Immature natural killer cell (primary cell): ENCODE measurements around the gene RNF175. TPM values are rescaled to one million over a fixed set of nuclear protein-coding genes. Genes with fewer than 3 reads are reported as not detected.

Experiments
- DNase-seq, 3 donors: peaks; one replicate each; pipeline ENCODE4 v3.0.0; 2022; ENCODE audit warnings: mixed read lengths in 1 of 3
- H3K27ac Mint-ChIP-seq, 6 donors: one replicate each; pipeline ENCODE4 v1.8.0; 2020; ENCODE audit warnings: mixed read lengths in 6 of 6, mild to moderate bottlenecking in 5 of 6, inconsistent platforms in 4 of 6, moderate library complexity in 3 of 6
- H3K27me3 Mint-ChIP-seq, 3 donors: one replicate each; pipeline ENCODE4 v1.8.0; 2020 to 2021; ENCODE audit warnings: low read depth in 3 of 3, mild to moderate bottlenecking in 3 of 3, mixed read lengths in 3 of 3, moderate library complexity in 3 of 3, inconsistent platforms in 1 of 3
- H3K36me3 Mint-ChIP-seq, 3 donors: one replicate each; pipeline ENCODE4 v1.8.0; 2020; ENCODE audit warnings: mixed read lengths in 3 of 3, inconsistent platforms in 2 of 3, mild to moderate bottlenecking in 2 of 3
- H3K4me1 Mint-ChIP-seq, 2 donors: one replicate each; pipeline ENCODE4 v1.8.0; 2020; ENCODE audit warnings: inconsistent platforms in 2 of 2, mild to moderate bottlenecking in 2 of 2, mixed read lengths in 2 of 2, moderate library complexity in 1 of 2
- H3K4me3 Mint-ChIP-seq, 5 donors: one replicate each; pipeline ENCODE4 v1.8.0; 2020; ENCODE audit warnings: mild to moderate bottlenecking in 5 of 5, mixed read lengths in 5 of 5, inconsistent platforms in 3 of 5, moderate library complexity in 3 of 5
- H3K9me3 Mint-ChIP-seq, 6 donors: one replicate each; pipeline ENCODE4 v1.8.0; 2020; ENCODE audit warnings: mild to moderate bottlenecking in 6 of 6, mixed read lengths in 6 of 6, inconsistent platforms in 4 of 6, moderate library complexity in 3 of 6
- polyA plus RNA-seq, 3 donors: library from polyadenylated mRNA; unstranded; fragments of 300-500 nt; fragmentation: Illumina TruSeq; gene quantifications; one replicate each; pipeline ENCODE4 v1.2.3, GENCODE V29; 2021

Gene RNF175
- polyA plus RNA-seq, 3 donors from 2014 or later: not detected

DNA sequence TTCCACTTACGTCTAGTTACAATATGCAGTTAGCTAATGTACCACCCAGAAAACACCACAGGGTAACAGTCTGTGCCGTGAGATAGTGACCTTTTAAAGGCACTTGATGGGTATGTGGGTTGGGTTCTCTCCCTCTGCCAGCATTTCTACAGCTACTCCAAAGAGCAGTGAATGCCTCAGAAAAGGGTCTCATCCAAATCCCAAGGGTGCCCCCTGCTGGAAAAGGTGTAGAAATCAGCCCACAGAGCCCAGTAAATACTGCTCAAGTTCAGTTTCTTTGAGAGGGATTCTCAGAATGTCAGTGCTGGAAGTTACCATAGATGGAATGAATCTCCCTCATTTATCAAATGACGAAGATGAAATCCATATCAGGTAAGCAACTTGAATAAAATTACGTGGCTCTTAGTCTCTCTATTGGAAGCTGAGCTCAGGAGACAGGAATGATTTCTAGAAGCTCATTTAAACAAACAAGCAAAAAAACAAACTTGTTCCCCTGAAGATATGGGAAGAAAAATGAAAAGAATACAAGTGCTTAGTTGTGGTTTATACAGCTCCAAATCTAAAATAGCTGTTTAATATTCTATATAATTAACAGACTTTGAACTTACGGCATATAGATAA is 9.5 kb downstream of the RNF175 start:
- H3K27ac Mint-ChIP-seq: no peak overlapping the region
- no peak overlapping the region for H3K4me3 Mint-ChIP-seq
- H3K4me1 Mint-ChIP-seq: no peaks in the 10 kb centered on the region
- H3K36me3 Mint-ChIP-seq: no peaks in the 10 kb centered on the region
- peak; percentile 26 to 52 (median 44) for DNase-seq
- H3K27me3 Mint-ChIP-seq: peaks cover 0 to 6% (median 2%) of the 10 kb centered on the region in 3 donors
- H3K9me3 Mint-ChIP-seq: no peaks in the 10 kb centered on the region

DNA sequence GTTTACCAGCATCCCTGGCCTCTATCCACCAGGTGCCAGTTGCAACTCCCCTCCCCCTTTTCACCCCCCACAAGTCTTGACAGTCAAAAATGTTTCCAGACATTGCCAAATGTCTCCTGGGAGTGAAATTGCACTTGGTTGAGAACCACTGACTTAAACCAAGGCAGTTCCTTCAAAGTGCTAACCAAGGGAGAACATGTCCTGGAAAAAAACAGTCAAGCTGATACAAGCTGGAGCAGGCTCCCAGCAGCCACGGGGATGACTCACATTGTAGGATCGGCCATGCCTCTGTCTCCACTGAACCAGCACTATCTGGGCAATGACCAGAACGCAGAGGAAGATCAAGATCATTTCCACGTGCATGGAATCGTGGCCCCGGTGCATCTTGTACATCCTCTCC is 11.4 kb downstream of the RNF175 start:
- H3K4me3 Mint-ChIP-seq: no peak overlapping the region
- no peaks in the 10 kb centered on the region for H3K36me3 Mint-ChIP-seq
- DNase-seq: no peak
- H3K4me1 Mint-ChIP-seq: no peaks in the 10 kb centered on the region
- no peak overlapping the region for H3K27ac Mint-ChIP-seq
- H3K27me3 Mint-ChIP-seq: peaks cover 0 to 2% (median 0%) of the 10 kb centered on the region in 3 donors
- H3K9me3 Mint-ChIP-seq: no peaks in the 10 kb centered on the region

DNA sequence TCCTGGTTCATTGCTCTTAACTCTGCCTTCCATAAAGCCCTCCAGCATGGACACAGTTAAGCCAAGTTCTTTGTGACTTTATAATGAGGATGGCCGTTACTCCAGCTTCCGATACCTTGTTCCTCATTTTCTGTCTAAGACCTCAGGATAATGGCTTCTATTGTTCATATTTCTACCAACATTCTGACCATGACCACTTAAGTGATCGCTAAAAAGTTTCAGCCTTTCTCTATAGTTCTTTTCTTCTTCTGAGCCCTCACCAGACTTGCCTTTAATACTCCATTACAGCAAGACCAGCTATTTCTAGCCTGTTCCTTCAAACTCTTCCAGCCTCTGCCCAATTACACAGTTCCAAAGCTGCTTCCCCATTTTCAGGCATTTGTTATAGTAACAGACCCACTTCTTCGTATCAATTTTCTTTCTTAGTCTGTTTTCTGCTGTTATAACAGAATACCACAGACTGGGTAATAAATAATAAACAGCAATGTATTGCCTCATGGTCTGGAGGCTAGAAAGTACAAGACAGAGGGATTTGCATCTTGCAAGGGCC is 12.3 kb downstream of the RNF175 start:
- H3K4me3 Mint-ChIP-seq: no peak overlapping the region
- H3K27ac Mint-ChIP-seq: no peak overlapping the region
- DNase-seq: no peak
- H3K4me1 Mint-ChIP-seq: no peaks in the 10 kb centered on the region
- H3K27me3 Mint-ChIP-seq: peaks cover 0 to 2% (median under 1%) of the 10 kb centered on the region in 3 donors
- H3K36me3 Mint-ChIP-seq: no peaks in the 10 kb centered on the region
- H3K9me3 Mint-ChIP-seq: no peaks in the 10 kb centered on the region

DNA sequence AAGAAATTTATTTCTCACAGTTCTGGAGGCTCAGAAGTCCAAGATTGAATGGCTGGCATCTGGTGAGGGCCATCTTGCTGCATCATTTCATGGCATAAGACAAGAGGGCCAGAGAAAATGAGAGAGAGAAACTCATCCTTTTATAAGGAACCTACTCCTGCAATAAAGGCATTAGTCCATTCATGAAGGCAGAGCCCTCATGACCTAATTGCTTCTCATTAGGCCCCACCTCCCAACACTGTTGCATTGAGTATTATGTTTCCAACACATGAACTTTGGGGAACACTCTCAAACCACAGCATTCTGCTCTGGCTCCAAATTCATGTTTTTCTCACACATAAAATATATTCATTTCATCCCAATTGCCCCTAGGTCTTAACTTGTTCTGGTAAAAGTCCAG is 14.2 kb downstream of the RNF175 start:
- no peak for DNase-seq
- Mint-ChIP-seq H3K36me3 (peaks cover 0 to 4% (median 0%) of the 10 kb centered on the region in 3 donors), H3K4me3 (no peak overlapping the region), H3K27me3 (peaks cover 0 to 9% (median 1%) of the 10 kb centered on the region in 3 donors), H3K4me1 (no peaks in the 10 kb centered on the region), H3K9me3 (peaks cover 0 to 9% (median 3%) of the 10 kb centered on the region in 6 donors), H3K27ac (no peak overlapping the region)

DNA sequence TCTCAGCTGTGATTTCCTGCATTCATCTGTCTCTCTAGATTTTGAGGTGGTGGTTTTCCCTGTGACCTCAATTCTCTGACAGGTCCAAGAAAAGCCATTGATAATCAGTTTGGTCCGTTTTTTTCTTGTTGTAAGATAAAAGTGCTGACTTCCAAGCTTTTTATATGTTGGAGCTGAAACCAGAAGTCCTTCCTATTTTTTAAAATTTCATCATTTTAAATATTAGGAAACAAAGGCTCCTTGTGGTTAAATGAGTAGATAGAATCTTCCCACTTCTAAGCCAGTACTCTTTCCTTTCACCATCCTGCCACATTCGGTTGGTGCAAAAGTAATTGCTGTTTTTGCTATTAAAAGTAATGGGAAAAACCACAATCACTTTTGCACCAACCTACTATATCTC is 18.3 kb downstream of the RNF175 start:
- H3K4me1 Mint-ChIP-seq: no peaks in the 10 kb centered on the region
- H3K27ac Mint-ChIP-seq: no peak overlapping the region
- H3K9me3 Mint-ChIP-seq: peaks cover 0 to 12% (median 4%) of the 10 kb centered on the region in 6 donors
- H3K36me3 Mint-ChIP-seq: peaks cover 0 to 5% (median 0%) of the 10 kb centered on the region in 3 donors
- no peak overlapping the region for H3K4me3 Mint-ChIP-seq
- DNase-seq: no peak
- H3K27me3 Mint-ChIP-seq: peaks cover 0 to 14% (median 2%) of the 10 kb centered on the region in 3 donors

DNA sequence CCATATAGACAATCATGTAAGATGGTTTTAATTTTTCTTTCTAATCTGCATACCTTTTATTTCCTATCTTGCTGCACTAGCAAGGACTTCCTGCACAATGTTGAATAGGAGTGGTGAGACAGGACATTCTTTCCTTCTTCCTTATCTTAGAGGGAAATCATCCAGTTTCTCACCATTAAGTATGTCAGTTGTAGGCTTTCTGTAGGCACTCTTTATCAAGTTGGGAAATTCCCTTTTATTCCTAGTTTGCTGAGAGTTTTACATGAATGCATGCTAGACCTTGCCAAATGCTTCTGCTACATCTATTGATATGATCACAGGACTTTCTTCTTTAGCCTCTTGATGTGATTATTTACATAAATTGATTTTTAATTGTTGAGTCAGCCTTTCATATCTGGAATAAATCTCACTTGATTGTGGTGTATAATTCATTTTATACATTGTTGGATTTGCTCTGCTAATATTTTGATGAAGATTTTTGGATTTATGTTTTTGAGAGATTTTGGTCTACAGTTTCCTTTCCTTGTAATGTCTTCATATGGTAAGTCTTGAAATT is 23.8 kb downstream of the RNF175 start:
- H3K36me3 Mint-ChIP-seq: peaks cover 0 to 5% (median 0%) of the 10 kb centered on the region in 3 donors
- no peak overlapping the region for H3K4me3 Mint-ChIP-seq
- H3K9me3 Mint-ChIP-seq: peaks cover 0 to 6% (median 4%) of the 10 kb centered on the region in 6 donors
- no peak overlapping the region for H3K27ac Mint-ChIP-seq
- peaks cover 2 to 8% (median 2%) of the 10 kb centered on the region in 3 donors for H3K27me3 Mint-ChIP-seq
- H3K4me1 Mint-ChIP-seq: no peaks in the 10 kb centered on the region
- no peak for DNase-seq

DNA sequence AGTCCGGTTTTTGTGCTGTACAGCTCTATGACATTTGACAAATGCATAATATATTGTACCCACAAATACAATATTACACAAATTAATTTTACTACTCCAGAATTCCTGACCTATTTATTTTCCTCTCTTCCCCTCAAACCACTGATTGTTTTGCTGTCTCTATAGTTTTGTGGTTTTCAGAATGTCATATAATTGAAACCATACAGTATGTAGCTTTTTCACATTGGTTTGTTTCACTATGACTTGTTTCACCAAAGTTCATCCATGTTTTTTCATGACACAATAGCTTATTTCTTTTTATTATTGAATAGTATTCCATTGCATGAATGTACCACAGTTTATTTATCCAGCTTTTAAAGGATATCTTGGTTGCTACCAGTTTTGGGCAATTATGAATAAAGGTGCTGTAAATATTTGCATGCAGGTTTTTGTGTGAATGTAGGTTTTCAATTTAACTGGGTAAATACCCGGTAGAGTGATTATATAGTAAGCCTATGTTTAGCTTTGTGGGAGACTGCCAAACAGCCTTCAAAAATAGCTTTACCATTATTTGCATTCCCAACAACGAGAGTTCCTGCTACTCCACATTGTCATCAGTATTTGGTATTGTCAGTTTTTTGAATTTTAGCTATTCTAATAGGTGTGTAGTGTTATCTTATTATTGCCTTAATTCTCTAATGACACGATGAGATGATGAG is 25.9 kb downstream of the RNF175 start:
- Mint-ChIP-seq H3K27me3 (peaks cover 0 to 4% (median 2%) of the 10 kb centered on the region in 3 donors), H3K9me3 (no peaks in the 10 kb centered on the region), H3K4me1 (no peaks in the 10 kb centered on the region), H3K36me3 (no peaks in the 10 kb centered on the region), H3K27ac (no peak overlapping the region), H3K4me3 (no peak overlapping the region)
- no peak for DNase-seq

DNA sequence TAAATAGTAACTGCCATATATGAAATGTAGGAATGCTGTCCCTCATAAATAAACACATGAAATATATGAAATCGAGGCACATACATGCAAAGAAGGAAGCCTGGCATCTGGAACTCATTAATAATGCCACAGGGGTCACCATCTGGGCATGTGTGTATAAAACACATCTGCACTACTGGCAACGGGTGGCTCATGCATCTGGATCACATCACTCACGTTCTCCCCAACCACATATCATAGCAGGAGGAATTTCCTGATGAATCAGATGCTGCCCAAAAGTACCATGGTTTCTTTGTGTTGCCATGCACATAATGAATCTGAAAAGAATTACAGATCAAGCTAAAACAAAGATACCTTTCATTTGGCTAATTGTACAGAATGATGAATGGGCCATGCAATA is 28.6 kb downstream of the RNF175 start:
- no peak overlapping the region for H3K27ac Mint-ChIP-seq
- DNase-seq: no peak
- no peaks in the 10 kb centered on the region for H3K9me3 Mint-ChIP-seq
- H3K36me3 Mint-ChIP-seq: no peaks in the 10 kb centered on the region
- no peak overlapping the region for H3K4me3 Mint-ChIP-seq
- peaks cover 0 to 2% (median 2%) of the 10 kb centered on the region in 3 donors for H3K27me3 Mint-ChIP-seq
- H3K4me1 Mint-ChIP-seq: no peaks in the 10 kb centered on the region

DNA sequence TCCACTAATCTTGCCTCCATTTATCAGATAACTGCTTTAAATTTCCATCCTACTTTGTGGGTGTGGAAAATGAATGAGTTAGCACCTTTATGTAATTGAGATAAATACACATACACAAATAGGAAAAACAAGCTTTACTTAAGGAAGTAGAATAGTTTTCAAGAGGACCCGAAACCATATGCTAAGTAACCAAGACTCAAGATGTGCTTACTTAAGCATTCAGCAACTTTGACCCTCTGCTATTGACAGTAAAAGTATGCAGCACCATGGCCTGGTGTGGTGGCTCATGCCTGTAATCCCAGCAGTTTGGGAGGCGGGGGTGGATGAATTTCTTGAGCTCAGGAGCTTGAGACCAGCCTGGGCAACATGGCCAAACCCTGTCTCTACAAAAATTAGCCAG is 29.9 kb downstream of the RNF175 start:
- H3K27me3 Mint-ChIP-seq: peaks cover 0 to 2% (median 2%) of the 10 kb centered on the region in 3 donors
- H3K4me1 Mint-ChIP-seq: no peaks in the 10 kb centered on the region
- no peaks in the 10 kb centered on the region for H3K9me3 Mint-ChIP-seq
- H3K4me3 Mint-ChIP-seq: no peak overlapping the region
- no peak overlapping the region for H3K27ac Mint-ChIP-seq
- no peaks in the 10 kb centered on the region for H3K36me3 Mint-ChIP-seq
- DNase-seq: no peak

DNA sequence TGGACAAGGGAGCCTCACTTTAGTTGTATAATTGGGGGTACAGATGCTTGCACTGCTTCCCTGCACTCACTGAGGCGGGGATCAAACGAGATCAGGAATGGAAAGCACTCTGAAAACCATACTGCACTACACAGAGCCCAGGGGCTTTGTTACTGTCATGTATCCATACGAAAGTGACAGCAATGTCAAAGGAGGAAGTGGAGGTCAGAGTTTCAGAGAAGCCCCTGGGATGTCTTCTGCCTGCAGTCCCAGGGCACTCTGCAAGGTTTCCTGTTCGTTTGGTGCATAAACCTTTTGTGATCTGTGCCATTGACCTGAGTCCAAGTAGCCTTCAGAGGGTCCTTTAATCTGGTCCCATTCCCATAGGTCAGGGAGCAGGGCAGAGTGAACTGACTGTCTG is 31.2 kb downstream of the RNF175 start:
- Mint-ChIP-seq H3K36me3 (no peaks in the 10 kb centered on the region), H3K4me3 (no peak overlapping the region), H3K9me3 (no peaks in the 10 kb centered on the region), H3K27ac (no peak overlapping the region), H3K27me3 (peaks cover 0 to 6% (median 2%) of the 10 kb centered on the region in 3 donors), H3K4me1 (no peaks in the 10 kb centered on the region)
- DNase-seq: no peak

DNA sequence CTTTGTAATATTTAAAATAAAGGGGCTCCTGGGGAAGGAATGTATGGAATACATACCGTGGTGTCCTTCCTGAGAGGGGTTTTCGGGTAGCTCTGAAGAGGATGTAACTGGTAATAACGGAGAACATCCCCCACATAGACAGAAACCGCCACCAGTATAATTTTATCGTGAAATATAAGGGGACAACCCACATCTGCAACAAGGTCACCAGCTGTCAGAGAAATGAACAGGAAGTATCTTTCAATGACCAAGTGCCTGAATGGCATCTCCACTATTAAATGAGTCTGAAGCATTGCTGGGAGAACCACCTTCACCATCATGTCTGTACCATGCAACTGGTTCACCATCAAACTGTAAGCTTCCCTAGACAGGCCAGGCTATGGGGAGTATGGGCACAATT is 31.7 kb downstream of the RNF175 start:
- no peaks in the 10 kb centered on the region for H3K4me1 Mint-ChIP-seq
- H3K9me3 Mint-ChIP-seq: no peaks in the 10 kb centered on the region
- H3K36me3 Mint-ChIP-seq: no peaks in the 10 kb centered on the region
- H3K27ac Mint-ChIP-seq: no peak overlapping the region
- no peak overlapping the region for H3K4me3 Mint-ChIP-seq
- peaks cover 0 to 6% (median 2%) of the 10 kb centered on the region in 3 donors for H3K27me3 Mint-ChIP-seq
- DNase-seq: no peak

DNA sequence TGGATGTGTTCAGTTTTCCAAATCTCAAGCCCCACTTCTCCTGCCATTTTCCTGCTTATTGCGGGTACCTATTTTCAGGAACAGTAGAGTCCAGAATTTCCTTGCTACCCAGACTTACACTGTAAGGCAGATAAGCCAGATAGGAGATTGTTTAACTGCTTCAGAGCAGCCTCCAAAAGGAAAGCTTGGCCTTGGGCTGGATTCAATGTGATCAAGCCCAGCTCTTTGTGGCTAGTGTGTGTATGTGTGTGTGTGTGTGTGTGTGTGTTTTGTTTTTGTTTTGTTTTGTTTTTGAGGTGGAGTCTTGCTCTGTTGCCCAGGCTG is 34.0 kb downstream of the RNF175 start:
- no peaks in the 10 kb centered on the region for H3K36me3 Mint-ChIP-seq
- H3K27ac Mint-ChIP-seq: no peak overlapping the region
- no peak for DNase-seq
- peaks cover 2 to 6% (median 2%) of the 10 kb centered on the region in 3 donors for H3K27me3 Mint-ChIP-seq
- no peak overlapping the region for H3K4me3 Mint-ChIP-seq
- H3K4me1 Mint-ChIP-seq: no peaks in the 10 kb centered on the region
- peaks cover 0 to 3% (median 0%) of the 10 kb centered on the region in 6 donors for H3K9me3 Mint-ChIP-seq

DNA sequence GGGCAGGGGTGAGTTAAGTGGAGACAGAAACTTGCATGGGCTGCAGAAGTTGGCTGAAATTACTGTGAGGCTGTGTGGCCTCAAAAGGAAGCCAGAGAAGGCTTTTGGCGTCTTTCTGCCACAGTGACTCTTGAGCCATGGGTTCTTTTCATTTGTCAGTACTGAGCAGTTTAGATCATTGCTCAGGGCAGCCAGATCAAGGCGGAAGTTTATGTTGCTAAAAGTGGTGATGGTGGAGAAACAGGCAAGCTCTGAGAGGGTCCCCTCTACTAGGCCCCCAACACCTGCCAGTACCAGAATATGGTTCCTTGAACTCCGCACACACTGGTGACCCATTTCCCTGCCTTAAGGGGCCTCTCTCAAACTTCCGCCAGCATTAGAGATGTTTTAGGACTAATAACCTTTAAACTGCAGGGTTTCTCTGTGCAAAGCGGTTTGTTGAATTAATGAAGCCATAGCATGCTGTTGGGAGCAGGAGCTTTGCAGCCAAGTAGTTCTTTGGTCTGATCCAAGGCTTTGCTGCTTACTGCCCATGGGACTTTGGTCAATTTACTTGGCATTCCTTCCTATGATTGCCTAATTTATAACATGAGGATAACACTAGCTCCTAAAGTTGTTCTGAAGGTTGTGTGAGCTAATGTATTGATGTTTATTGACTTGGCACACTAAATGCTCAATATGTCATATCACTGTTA is 34.5 kb downstream of the RNF175 start:
- peaks cover 2 to 6% (median 2%) of the 10 kb centered on the region in 3 donors for H3K27me3 Mint-ChIP-seq
- DNase-seq: no peak
- H3K4me1 Mint-ChIP-seq: no peaks in the 10 kb centered on the region
- H3K36me3 Mint-ChIP-seq: no peaks in the 10 kb centered on the region
- H3K4me3 Mint-ChIP-seq: no peak overlapping the region
- H3K27ac Mint-ChIP-seq: no peak overlapping the region
- peaks cover 0 to 3% (median 0%) of the 10 kb centered on the region in 6 donors for H3K9me3 Mint-ChIP-seq

DNA sequence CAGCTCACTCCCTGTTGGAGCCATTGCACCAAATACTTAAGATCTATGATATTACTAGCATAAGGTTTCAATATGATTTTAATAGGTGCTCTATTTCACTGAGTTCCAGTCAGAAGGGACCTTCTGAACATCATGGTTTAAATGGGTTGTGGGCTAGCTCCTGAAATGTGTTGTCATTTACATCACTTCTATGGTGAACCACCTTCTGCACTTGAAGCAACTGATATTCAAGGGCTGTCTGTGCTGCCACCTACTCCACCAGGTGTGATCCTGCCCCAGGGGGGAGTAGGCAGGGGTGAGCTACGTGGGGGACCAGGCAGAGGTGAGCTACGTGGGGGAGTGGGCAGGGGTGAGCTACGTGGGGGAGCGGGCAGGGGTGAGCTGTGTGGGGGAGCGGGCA is 35.2 kb downstream of the RNF175 start:
- Mint-ChIP-seq H3K36me3 (no peaks in the 10 kb centered on the region), H3K9me3 (peaks cover 0 to 3% (median 0%) of the 10 kb centered on the region in 6 donors), H3K4me3 (no peak overlapping the region), H3K4me1 (no peaks in the 10 kb centered on the region), H3K27me3 (peaks cover 2 to 6% (median 2%) of the 10 kb centered on the region in 3 donors), H3K27ac (no peak overlapping the region)
- DNase-seq: no peak
